ENCODE measurements around the gene PAMR1.
"Not testable (repeated sequence)": the region's sequence is repeated elsewhere in the genome, so short reads cannot be mapped to it uniquely, and the experiment has no call there.

PAMR1 gene

DNA sequence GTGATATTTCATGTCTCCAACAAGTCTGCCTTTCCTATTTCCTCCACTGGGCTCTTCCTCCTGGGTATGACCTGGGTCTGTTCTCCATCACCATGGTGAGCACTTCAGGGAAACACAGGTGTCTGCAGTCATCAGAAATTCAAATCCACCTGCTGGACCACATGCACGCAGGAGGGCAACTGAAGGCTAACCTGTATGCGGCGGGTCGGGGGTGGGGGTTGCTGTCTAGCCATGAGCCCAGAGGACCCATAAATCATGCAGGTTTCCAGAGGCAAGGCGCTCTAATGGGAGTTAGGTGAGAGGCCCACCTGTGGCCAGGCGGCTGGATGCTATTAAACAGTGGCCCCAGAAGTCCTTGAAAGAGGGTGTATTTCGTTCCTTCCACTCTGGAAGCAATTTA, 11.1 kb upstream of the PAMR1 start:
- DNase-seq (ENCODE audit: low read depth), result no peak
- no peak overlapping the region for H3K4me3 ChIP-seq (ENCODE audit: low read depth, low read length)
- TF ChIP-seq, protein P1, sequence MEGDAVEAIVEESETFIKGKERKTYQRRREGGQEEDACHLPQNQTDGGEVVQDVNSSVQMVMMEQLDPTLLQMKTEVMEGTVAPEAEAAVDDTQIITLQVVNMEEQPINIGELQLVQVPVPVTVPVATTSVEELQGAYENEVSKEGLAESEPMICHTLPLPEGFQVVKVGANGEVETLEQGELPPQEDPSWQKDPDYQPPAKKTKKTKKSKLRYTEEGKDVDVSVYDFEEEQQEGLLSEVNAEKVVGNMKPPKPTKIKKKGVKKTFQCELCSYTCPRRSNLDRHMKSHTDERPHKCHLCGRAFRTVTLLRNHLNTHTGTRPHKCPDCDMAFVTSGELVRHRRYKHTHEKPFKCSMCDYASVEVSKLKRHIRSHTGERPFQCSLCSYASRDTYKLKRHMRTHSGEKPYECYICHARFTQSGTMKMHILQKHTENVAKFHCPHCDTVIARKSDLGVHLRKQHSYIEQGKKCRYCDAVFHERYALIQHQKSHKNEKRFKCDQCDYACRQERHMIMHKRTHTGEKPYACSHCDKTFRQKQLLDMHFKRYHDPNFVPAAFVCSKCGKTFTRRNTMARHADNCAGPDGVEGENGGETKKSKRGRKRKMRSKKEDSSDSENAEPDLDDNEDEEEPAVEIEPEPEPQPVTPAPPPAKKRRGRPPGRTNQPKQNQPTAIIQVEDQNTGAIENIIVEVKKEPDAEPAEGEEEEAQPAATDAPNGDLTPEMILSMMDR (IDR thresholded peaks at IDR 0.05; ENCODE audit: control insufficient read depth, extremely low read depth, insufficient read depth), result no peak

DNA sequence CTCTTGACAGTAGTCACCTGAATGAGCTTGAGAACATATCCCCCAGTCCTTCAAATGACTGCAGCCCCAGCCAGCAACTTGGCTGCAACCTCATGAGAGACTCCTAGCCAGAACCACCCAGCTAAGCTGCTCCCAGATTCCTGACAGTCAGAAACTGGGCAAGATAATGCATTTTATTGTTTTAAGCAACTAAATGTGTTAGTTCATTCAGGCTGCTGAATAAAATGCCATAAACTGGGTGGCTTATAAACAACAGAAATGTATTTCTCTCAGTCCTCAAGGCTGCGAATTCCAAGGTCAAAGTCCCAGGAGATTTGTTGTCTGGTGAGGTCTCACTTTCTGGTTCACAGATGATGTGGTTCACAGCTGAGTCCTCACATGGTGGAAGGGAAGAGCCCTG, 5.8 kb upstream of the PAMR1 start:
- H3K4me3 ChIP-seq (ENCODE audit: low read depth, low read length), result no peak overlapping the region
- TF ChIP-seq, protein P1 (IDR thresholded peaks at IDR 0.05; ENCODE audit: control insufficient read depth, extremely low read depth, insufficient read depth), result no peak

DNA sequence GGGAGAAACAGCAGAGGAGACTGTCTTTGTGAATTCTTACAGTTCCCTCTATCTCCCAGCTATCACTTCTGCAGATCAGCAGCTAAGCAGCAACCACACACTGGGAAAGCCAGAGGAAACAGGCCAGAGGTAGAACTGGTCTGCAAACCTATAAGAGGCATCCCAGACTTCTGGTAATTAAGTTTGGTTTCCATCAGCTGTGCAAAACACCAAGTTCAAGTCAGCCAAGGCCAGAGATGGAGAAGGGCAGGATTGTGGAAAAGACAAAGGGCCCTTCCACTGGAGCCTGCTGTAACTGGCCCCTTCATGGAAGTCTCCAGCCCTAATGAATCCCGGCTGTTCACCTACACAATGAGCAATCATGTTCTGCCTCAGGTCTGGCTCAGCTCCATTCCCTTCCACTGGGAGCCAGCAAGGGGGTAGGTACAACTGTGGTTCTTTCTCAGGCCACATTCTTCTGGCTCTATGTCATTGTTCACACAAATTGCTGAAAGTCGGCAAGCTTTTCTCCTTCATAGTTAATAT, 4.6 kb upstream of the PAMR1 start:
- no peak for DNase-seq (ENCODE audit: low read depth)
- TF ChIP-seq, protein P1 (IDR thresholded peaks at IDR 0.05; ENCODE audit: control insufficient read depth, extremely low read depth, insufficient read depth), result no peak

More for the DNA sequence above, 5.8 kb upstream of the PAMR1 start:
- DNase-seq (ENCODE audit: low read depth), result no peak

DNA sequence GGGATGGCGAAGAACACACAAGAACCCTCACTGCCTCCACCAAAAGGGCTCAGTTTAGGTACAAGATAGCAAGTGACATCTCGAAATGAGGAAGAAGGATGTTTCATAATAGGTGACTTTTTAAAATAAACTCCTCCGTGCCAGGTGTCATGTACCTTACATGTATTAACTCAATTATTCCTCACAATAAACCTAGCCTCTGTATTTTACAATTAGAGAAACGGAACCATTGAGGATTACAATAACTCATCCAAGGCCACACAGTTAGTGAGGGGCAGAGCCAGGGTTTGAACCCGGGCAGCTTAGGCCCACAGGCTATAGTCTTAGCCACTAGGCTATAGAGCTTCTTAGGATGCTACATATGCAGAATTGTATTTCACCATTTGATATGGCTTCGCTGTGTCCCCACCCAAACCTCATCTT, 965 bp upstream of the PAMR1 start:
- no peak for DNase-seq (ENCODE audit: low read depth)
- TF ChIP-seq, protein P1 (IDR thresholded peaks at IDR 0.05; ENCODE audit: control insufficient read depth, extremely low read depth, insufficient read depth), result no peak
- no peak overlapping the region for H3K4me3 ChIP-seq (ENCODE audit: low read depth, low read length)

More for the DNA sequence above, 4.6 kb upstream of the PAMR1 start:
- H3K4me3 ChIP-seq (ENCODE audit: low read depth, low read length), result no peak overlapping the region

DNA sequence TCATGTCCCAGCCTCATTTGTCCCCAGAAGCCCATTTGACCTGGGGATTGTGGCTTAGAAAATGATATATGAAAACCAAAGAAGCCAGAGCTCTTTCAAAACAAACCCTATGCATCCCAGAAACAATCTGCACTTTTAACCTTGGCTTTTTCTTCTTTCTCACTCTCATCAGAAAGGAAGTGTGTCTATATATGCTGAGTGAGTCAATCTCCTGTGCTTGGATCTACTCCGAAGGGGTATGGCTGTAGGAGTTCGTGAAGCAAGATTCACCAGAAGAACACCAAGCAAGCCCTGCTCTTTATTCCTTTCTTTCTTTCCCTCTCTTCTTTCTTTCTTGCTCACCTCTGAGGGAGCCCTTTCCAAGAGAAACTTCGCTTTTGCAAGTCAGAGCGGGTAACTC, 636 bp downstream of the PAMR1 start:
- no peak overlapping the region for H3K4me3 ChIP-seq (ENCODE audit: low read depth, low read length)
- no peak for DNase-seq (ENCODE audit: low read depth)
- TF ChIP-seq, protein P1 (IDR thresholded peaks at IDR 0.05; ENCODE audit: control insufficient read depth, extremely low read depth, insufficient read depth), result no peak

DNA sequence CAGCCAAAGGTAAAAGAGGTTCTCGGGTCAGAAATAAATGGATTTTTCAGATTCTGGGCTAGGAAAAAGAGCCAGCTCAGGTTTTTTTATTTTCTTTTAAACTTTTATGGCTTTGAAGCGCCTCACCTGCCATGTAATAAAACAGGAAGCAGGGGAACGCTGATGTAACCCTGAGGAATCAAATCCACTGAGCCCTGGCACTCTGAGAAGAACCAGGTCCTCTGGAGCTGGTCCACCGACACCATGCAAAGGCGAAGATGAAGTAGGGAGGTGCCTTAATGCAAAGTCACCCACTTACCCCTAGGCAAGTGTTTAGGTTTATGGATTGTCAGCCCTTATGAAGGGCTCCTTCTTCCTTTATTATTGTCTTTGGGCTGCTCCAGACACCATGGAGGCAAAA, 1.6 kb downstream of the PAMR1 start:
- DNase-seq (ENCODE audit: low read depth), result no peak
- no peak overlapping the region for H3K4me3 ChIP-seq (ENCODE audit: low read depth, low read length)
- TF ChIP-seq, protein P1 (IDR thresholded peaks at IDR 0.05; ENCODE audit: control insufficient read depth, extremely low read depth, insufficient read depth), result no peak

DNA sequence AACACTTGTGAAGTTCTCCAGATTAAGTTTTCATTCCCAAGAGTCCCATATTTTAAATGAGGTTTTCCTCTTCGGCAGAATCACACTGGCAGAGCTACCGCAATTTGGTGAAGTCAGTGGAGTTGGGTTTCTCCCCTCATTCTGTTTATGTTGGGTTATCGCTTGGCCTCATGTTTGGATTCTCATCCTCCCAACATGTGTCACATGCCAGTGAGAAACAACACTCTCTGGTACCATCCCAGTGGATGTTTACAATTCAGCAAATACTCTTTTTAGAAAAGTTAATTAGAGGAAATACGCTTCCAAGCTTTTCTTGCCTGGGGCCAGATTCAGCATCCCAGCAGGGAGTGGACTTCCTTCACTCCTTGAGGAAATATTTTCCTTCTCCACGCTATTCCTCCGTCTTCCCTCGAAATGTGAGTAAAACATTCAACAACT, 2.1 kb downstream of the PAMR1 start:
- TF ChIP-seq, protein P1 (IDR thresholded peaks at IDR 0.05; ENCODE audit: control insufficient read depth, extremely low read depth, insufficient read depth), result no peak
- no peak overlapping the region for H3K4me3 ChIP-seq (ENCODE audit: low read depth, low read length)
- no peak for DNase-seq (ENCODE audit: low read depth)

DNA sequence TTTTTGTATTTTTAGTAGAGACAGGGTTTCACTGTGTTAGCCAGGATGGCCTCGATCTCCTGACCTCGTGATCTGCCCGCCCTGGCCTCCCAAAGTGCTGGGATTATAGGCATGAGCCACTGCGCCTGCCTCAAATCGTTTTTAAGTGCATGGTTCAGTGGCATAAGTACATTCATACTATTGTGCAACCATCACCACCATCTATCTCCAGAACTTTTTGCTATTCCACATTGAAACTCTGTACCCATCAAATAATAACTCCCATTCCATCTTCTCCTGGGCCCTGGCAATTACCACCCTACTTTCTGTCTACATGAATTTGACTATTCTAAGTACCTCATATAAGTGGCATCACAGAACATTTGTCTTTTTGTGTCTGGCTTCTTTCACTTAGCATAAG, 3.3 kb downstream of the PAMR1 start:
- H3K4me3 ChIP-seq (ENCODE audit: low read depth, low read length), result not testable (repeated sequence)

More for the DNA sequence above, 3.3 kb downstream of the PAMR1 start:
- not testable (repeated sequence) for DNase-seq (ENCODE audit: low read depth)

Measured in LNCaP clone FGC (cell line).